ENCODE data around the gene SLC9A8.

The SLC9A8 gene

DNA sequence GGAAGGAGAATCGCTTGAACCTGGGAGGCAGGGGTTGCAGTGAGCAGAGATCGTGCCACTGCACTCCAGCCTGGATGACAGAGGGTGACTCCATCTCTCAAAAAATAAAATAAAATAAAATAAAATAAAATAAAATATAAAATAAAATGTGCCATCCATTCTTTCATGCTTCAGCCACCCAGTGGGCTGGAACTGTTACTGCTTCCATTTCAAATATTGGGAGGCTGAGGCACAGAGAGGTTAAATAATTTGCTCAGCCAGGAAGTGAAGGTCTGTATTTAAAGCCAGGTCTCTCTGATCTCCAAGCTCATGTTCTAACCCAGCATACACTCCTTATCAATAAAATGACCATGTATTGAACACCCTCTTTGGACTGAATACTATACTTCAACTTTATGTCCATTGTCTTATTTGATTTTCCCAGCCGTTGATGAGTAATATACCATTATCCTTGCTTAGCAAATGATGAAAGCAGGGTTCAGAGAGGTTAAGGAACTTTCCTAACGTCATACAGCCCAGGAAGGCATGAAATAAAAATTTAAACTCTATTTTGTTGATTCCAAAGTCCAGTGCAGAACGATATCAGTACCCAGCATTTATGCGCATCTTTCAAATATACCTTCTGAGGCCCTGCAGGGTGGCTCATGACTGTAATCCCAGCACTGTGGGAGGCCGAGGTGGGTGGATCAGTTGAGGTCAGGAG, 25.8 kb upstream of the SLC9A8 start:
- DNase-seq = peak in 1 of 3 donors; percentile 44

DNA sequence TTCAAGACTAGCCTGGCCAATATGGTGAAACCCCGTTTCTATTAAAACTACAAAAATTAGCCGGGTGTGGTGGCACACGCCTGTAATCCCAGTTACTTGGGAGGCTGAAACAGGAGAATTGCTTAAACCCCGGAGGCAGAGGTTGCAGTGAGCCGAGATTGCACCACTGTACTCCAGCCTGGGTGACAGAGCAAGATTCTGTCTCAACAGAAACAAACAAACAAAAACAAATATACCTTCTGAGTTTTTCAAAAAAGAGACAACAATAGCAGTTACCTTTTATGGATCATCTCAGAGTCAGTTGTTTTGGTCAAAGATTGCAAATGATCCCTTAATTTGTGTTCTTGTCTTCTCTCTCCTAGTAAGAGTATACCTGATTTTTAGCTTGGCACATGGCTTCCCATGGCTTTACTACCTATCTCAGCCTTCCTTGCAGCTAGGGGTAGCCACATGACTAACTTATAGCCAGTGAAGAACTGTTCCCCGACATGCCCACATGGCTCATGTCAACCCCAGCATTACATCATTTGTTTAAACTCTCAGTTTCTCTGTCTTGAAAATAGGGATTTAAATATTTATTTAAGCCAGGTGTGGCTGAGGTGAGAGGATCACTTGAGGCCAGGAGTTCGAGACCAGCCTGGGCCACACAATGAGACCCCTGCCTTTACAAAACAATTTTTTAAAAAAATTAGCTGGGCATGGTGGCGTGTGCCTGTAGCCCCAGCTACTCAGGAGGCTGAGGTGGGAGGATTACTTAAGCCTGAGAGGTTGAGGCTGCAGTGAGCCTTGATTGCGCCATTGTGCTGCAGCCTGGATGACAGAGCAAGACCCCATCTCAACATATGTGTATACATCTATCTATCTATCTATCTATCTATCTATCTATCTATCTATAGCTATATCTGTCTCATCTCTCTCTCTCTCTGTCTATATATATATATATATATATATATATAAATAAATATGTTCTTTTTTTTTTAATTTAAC, 25.0 kb upstream of the SLC9A8 start:
- no peak for DNase-seq

DNA sequence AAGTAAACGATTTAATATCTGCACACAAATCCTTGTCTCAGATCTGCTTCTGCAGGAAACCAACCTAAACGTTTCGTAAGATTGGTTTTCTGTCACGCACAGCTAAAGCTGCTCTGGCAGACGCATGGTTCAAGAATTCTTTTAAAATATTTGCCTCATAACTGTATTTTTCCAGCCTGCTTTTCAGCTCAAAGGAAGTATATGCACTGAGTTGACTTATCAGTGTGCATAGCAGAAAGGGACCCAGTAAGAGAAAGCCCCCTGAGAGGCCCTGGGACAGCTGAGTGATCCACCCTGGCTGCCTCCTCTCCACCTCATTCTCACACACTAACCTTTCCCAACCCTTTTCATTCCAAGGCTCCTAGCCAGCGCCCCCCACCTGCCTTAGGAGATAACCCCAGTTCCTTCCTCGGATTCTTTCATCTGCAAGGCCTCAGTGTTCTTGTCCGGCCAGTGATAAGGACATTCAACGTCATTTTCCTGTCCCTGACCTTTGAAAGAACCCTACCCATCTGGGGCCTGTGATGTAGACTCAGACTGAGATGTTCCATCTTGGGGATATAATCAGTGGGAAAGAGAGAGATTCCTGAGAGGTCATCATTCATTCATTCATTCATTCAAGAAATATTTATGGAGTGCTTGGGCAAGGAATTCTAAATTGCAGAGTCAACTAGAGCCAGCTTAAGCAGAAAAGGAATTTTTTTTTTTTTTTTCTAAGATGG, 22.4 kb upstream of the SLC9A8 start:
- peak in 1 of 3 donors; percentile 54 for DNase-seq

DNA sequence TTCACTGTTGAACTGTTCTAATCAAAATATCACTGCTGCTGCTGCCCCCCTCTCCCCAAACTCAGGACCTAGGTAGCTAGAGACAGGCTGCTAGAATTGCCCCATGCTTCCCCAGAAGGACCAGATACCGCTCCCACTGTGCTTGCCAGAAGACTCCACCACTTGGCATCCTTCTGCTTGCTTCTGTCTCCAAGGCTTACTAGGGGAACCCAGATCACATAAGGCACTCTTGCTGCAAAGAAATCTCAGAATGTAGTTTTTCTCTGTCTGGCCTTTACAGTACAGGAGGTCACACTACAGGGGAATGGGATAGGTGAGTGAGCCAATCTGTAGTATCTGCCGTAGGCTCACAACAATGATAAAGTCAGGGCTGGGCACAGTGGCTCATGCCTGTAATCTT, 21.5 kb upstream of the SLC9A8 start:
- DNase-seq = no peak

DNA sequence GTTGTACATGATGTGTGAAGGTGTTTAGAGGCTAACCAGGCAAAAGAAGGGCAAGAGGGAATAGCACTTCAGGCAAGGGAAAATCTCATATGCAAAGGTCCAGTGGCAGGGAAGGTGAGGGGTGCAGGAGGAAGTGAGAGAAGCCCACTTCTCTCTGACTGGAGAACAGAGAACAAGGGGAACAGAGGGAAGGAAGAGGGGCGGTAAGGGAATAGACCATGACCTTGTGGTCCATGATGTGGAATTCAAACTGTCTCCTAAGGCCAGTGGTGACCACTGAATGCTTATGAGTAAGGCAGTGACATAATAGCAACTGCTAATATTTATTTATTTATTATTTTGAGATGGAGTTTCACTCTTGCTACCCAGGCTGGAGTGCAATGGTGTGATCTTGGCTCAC, 20.6 kb upstream of the SLC9A8 start:
- peak in 2 of 3 donors; percentile 71 to 72 for DNase-seq

DNA sequence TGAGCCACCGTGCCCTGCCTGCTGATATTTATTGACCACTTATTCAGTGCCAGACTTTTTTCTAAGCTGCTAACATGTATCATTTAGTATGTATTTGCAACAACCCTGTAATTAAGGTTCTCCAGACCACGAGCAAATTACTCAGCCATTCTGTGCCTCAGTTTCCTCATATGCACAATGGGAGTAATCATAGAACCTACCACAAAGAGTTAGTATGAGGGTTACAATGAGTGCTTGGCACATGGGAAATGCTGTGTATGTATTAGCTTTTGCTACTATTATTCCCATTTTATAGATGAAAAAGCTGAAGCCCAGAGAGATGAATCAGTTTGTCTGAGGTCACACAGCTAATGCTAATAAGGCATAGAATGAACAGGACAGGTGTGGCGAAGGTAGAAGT, 20.0 kb upstream of the SLC9A8 start:
- DNase-seq = no peak

DNA sequence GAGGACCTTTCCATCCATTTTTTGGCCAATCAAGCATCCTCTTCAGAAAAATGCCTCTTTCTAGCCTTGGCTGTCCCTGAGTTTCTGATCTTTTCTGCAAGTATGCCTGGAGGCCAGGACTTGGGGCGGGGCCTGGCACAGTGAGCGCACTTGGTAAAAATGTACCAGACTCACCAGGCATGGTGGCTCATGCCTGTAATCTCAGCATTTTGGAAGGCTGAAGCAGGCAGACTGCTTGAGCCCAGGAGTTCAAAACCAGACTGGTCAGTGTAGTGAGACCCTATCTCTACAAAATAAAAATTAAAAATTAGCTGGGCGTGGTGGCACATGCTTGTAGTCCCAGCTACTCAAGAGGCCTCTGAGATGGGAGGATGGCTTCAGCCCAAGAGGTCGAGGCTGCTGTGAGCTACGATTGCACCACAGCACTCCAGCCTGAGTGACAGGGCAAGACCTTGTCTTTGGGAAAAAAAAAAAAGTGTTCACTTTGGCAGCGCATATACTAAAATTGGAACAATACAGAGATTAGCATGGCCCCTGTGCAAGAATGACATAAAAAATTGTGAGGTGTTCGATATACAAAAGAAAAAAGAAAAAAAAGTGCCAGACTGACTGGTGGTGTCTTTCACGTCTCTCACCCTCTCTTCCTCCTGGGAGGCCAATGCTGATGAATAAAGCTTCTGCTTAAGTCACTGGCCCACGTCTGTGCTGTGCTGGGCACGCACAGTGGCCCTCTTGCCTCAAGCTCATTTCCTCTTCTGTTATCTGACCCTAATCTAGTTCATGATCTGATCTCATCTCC, 18.1 kb upstream of the SLC9A8 start:
- DNase-seq = peak; percentile 85 to 92 (median 88)

DNA sequence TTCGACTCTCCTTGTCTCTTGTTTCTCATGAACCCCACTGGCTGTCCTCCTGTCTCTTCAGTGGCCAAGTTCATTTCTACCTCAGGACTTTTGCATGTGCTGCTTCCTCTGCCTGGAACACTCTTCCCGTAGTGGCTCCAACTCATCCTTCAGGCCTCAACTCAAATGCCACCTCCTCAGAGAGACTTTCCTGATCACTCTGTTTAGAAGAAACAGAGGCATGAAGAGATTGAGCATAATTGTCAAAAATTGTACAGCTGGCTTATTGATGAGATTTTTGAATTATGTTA, 17.5 kb upstream of the SLC9A8 start:
- no peak for DNase-seq

DNA sequence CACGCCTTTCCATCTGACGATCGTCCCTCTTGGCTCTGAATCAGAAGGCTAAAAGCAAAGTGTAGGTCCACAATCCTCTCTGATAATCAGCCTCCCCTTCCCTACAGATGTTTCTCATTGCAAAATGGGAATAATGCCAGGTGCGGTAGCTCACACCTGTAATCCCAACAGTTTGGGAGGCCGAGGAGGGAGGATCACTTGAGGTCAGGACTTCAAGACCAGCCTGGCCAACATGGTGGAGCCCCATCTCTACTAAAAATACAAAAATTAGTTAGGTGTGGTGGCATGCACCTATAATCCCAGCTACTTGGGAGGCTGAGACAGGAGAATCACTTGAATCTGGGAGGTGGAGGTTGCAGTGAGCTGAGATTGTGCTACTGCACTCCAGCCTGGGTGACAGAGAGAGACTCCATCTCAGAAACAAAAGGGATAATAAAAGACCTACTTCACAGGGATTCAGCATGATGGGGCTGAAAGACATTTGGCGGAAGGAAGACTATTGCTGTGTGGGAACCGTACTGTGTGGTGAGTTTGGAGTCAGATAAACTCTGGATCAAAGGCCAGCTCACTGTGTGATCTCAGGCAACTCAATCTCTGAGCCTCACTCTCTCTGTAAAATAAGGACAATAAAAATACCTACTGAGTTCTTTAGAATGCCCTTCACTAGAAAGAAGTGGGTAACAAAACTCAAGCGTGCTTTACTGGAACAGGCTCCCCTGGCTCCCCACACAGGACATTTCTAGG, 15.9 kb upstream of the SLC9A8 start:
- DNase-seq = no peak

DNA sequence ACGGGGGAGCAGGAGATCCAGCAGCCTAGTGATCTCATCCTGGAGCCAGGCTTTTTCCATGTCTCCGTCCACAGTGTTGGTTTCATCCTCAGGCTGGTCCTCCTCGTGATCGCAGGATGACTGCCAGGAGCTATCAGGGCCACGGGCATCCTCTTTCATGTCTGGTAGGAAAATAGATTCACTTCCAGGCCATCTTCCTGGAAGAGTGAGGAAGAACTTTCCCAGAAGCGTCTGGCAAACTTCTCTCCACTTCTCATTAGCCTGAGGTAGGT, 15.3 kb upstream of the SLC9A8 start:
- DNase-seq = no peak

DNA sequence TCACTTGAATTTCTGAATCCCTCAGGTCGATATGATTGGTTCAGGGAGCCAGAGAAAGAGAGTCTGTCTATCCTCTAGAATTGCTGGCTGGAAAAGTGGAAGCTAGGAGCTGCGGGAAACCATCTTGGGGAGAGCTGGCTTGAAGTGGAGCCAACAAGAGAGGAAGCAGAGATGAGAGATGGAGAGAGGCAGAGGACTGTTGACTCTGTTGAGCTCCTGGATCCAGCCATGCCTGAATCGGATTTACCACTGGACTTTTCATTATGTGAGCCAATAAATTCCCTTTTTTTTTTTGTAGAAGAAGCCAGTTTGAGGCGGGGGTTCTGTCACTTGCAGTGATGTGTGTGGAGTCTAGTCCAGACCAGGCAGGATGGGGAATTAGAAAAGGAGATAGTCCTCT, 13.9 kb upstream of the SLC9A8 start:
- DNase-seq = no peak

DNA sequence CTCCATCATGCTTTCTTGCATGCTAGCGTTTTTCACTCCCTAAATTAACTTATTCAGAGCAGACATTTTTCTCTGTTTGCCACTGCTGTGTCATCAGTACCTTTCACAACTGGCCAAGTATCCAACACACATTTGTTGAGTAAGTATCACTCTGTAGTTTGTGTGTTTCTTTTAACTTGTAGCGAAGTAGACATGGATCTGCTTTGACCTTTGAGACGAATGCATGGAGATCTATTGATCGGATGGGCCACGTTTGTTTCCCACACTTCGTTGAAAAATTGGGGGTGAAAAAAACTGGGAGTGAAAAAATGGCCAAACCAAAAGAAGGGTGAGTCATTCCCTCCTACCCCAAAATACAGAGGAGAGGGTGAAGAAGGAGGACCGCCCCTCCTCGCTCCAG, 12.9 kb upstream of the SLC9A8 start:
- DNase-seq = peak in 2 of 3 donors; percentile 48 to 50

DNA sequence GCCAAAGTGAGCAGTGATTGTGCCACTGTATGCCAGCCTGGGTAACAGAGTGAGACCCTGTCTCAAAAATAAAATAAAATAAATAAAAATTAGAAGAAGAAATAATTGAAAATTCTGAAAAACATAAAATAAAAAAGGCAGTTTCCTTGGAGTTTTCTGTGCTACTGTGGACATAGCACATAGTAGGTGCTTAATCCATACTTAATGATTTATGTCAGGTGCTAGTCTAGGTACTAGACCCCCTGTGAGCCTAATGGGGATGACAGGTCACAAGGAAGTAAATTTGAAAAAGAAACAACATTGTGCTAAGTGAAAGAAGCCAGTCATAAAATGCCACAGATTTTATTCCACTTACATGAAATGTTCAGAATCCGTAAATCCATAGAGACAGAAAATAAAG, 9.2 kb upstream of the SLC9A8 start:
- no peak for DNase-seq

DNA sequence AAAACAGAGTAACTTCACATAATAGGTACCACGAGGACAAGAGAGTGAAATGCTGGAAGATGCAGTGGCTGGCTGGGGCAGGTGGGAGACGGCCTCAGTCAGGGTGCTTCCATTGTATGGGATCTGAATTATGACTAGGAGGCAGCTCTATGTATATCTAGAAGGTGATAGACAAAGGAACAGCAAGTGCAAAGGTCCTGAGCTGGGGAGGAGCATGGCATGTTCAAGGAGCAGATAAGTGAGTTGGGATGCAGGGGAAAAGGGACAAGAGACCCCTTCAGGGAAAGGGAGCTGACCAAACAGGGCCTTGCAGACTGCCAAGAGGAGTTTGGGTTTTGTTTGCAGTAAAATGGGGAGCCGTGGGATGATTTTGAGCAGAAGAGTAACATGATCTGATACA, 8.3 kb upstream of the SLC9A8 start:
- DNase-seq = no peak

DNA sequence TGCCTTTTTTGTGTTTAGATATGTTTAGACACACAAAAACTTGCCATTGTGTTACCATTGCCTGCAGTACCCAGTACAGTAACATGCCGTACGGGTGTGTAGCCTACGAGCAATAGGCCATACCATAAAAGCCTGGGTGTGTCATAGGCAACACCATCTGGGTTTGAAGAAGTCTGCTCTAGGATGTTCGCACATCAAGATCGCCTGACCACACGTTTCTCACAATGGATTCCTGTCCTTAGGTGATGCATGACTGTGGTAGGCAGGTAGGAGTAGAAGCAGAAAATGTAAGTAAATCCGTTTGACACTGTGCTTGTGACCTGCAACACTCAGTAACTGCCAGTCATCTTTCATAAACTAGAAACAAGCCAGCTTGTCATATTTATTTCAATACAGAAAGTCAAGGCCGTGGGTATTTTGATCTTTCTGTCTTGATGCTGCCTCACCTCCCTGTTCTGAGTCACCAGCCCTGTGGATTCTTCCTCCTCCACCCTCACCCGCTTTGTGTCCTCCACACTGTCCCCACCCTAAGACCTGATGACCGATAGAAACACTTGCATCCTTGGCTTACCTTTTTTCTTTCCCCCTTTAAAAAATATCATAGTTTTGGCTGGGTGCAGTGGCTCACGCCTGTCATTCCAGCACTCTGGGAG, 7.3 kb upstream of the SLC9A8 start:
- DNase-seq = peak in 1 of 3 donors; percentile 49

DNA sequence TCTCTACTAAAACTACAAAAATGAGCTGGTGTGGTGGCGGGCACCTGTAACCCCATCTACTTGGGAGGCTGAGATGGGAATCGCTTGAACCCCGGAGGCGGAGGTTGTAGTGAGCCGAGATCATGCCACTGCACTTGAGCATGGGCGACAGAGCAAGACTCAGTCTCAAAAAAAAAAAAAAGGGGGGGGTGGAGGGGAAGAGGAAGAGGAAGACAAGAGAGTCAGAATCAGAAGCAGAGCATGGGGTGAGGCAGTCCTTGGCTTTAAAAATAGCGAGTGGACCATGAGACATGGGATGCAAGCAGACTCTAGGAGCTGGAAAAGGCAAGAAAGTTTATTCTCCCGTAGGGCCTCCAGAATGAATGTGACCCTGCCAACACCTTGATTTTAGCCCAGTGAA, 3.9 kb upstream of the SLC9A8 start:
- DNase-seq = peak; percentile 59 to 62 (median 62)

DNA sequence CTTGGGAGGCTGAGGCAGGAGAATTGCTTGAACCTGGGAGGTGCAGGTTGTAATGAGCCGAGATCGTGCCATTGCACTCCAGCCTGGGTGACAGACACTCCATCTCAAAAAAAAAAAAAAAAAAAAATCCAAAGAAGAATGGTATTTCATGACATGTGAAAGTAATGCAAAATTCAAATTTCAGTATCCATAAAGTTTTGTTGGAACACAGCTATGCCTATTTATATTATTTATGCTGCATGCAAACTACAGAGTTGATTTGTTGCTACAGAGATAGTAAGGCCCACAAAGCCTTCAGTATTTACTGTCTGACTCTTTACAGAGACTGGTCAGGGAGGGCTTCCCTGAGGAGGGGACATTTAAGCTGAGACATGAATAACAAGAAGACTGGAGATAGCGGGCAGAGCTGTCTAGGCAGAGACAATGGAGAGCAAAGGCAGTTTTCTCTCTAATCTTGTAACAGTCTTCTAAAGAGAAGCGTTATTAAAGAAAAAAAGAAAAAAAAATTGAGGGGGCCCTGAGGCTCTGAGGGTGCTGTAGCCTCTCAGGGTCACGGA, 2.7 kb upstream of the SLC9A8 start:
- no peak for DNase-seq

DNA sequence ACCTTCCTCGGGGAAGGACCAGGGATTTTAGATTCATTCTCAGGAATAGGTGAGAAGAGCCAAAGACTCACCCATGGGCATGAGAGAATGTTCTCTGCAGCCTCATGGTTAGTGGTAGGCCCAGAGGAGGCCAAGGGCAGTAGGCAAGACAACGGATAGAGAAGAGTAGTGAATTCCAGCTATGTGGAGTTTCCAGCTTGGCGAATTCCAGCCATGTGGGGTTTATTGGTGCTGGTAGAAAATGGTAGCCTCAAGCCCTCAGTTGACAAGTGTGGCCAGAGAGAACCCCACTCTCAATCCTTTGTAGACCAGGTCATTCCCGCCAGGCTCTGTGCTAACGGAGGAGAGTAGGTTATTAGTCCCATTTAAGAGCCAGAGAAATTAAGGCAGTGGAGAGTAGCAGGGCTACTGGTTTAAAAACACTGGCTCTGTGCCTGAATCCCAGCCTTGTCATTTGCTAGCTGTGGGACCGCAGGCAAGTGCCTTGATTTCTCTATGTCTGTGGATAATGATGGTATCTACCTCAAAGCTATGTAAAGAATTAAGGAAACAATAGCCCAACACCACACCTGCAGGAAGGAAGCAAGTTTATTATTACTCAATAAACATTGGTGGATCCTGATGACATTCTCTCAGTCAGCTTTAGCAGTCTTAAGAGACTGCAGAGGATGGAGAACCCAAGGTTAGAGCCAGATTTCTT, 2.0 kb upstream of the SLC9A8 start:
- no peak for DNase-seq

DNA sequence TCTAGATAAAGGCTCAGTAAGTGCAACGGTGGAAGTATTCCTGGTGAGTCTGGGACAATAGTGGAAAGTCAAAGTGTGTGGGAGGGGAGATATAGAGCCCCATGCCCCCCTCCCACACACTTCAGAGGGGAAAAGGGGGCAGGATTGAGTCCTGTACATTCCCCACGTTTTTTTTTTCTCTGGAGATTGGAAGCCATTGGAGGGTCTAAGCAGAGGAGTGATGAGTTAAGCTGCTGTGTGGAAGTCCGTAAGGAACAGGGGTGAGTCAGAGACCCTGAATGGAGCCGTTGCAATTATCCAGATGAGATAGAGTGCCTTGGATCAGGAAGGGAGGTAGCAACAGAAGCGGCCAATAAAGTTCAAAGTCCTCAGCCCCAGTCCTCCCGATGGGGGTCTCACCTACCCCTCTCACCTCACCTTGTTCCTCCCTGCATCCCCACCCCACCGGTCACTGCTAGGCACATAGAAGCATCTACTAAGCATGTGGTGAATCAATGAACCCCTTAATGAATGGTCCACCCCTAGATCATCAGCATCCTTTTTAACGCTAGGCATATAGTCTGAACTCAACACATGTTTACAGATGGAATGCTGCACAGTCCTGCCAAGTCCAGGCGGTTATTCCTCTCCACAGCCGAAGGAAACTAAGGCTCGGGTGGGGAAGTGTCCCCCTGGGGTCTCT, 662 bp upstream of the SLC9A8 start:
- peak; percentile 78 to 85 (median 85) for DNase-seq
